ENCODE results near the gene NDUFAF2. TPM values are rescaled to one million over a fixed set of nuclear protein-coding genes. Genes with fewer than 3 reads are reported as not detected.

NDUFAF2 gene
- total RNA-seq, 1 experiment from 2014 or later, result 60.8 TPM

- Histone ChIP-seq H3K4me3 (ENCODE audit: low read depth, low read length) (no peak overlapping the region), H3K27me3 (replicated peaks; ENCODE audit: control insufficient read depth, insufficient read depth, low read length) (no peaks in the 10 kb centered on the region), H3K9me3 (no peaks in the 10 kb centered on the region), H3K36me3 (ENCODE audit: control insufficient read depth, insufficient read depth, low read length) (no peaks in the 10 kb centered on the region), H3K4me1 (no peaks in the 10 kb centered on the region)
- H3K27ac Mint-ChIP-seq (ENCODE audit: unreplicated experiment), result no peak overlapping the region
- ChIA-PET CTCF (no interaction called here), POLR2A (no interaction called here)
- no peaks in the 10 kb centered on the region for H3K36me3 Mint-ChIP-seq (ENCODE audit: insufficient read depth, unreplicated experiment)
- TF ChIP-seq CTCF (IDR thresholded peaks at IDR 0.05; ENCODE audit: insufficient read depth in 1 of 2, low read depth in 1 of 2, low read length in 1 of 2, severe bottlenecking in 1 of 2, unreplicated experiment in 1 of 2), result no peak
- intact Hi-C loops (cut with micrococcal nuclease; ENCODE audit: unreplicated experiment), result no loop called here
- no peak for DNase-seq
- H3K4me1 Mint-ChIP-seq (ENCODE audit: low read depth, unreplicated experiment), result no peaks in the 10 kb centered on the region
- H3K9me3 Mint-ChIP-seq (ENCODE audit: unreplicated experiment), result no peaks in the 10 kb centered on the region
- no peaks in the 10 kb centered on the region for H3K27me3 Mint-ChIP-seq (ENCODE audit: insufficient read depth, unreplicated experiment)
- no TSS peak for BruUV-seq (replicated peaks)
- no peak overlapping the region for H3K4me3 Mint-ChIP-seq (ENCODE audit: unreplicated experiment)
Observed at GRCh38 chr5:61019642-61020041, 74.6 kb downstream of the NDUFAF2 start.

- BruUV-seq (replicated peaks), result no TSS peak
- DNase-seq, result no peak
- Histone ChIP-seq H3K4me1 (no peaks in the 10 kb centered on the region), H3K36me3 (ENCODE audit: control insufficient read depth, insufficient read depth, low read length) (no peaks in the 10 kb centered on the region), H3K27me3 (replicated peaks; ENCODE audit: control insufficient read depth, insufficient read depth, low read length) (no peaks in the 10 kb centered on the region), H3K9me3 (no peaks in the 10 kb centered on the region), H3K4me3 (ENCODE audit: low read depth, low read length) (no peak overlapping the region)
- intact Hi-C loops (cut with micrococcal nuclease; ENCODE audit: unreplicated experiment), result no loop called here
- no peak overlapping the region for H3K4me3 Mint-ChIP-seq (ENCODE audit: unreplicated experiment)
- H3K27ac Mint-ChIP-seq (ENCODE audit: unreplicated experiment), result no peak overlapping the region
- H3K27me3 Mint-ChIP-seq (ENCODE audit: insufficient read depth, unreplicated experiment), result no peaks in the 10 kb centered on the region
- H3K9me3 Mint-ChIP-seq (ENCODE audit: unreplicated experiment), result no peaks in the 10 kb centered on the region
- ChIA-PET POLR2A (no interaction called here), CTCF (no interaction called here)
- H3K4me1 Mint-ChIP-seq (ENCODE audit: low read depth, unreplicated experiment), result no peaks in the 10 kb centered on the region
- TF ChIP-seq CTCF (IDR thresholded peaks at IDR 0.05; ENCODE audit: insufficient read depth in 1 of 2, low read depth in 1 of 2, low read length in 1 of 2, severe bottlenecking in 1 of 2, unreplicated experiment in 1 of 2), result no peak
- H3K36me3 Mint-ChIP-seq (ENCODE audit: insufficient read depth, unreplicated experiment), result no peaks in the 10 kb centered on the region
Observed at GRCh38 chr5:61020415-61020814, 75.4 kb downstream of the NDUFAF2 start.

- no TSS peak for BruUV-seq (replicated peaks)
Observed at GRCh38 chr5:61023131-61023530, 78.1 kb downstream of the NDUFAF2 start.

More at GRCh38 chr5:61023131-61023530, 78.1 kb downstream of the NDUFAF2 start:
- Histone ChIP-seq H3K27me3 (replicated peaks; ENCODE audit: control insufficient read depth, insufficient read depth, low read length) (no peaks in the 10 kb centered on the region), H3K36me3 (ENCODE audit: control insufficient read depth, insufficient read depth, low read length) (no peaks in the 10 kb centered on the region), H3K4me1 (no peaks in the 10 kb centered on the region), H3K4me3 (ENCODE audit: low read depth, low read length) (no peak overlapping the region), H3K9me3 (no peaks in the 10 kb centered on the region)
- Mint-ChIP-seq H3K27ac (ENCODE audit: unreplicated experiment) (no peak overlapping the region), H3K4me3 (ENCODE audit: unreplicated experiment) (no peak overlapping the region), H3K4me1 (ENCODE audit: low read depth, unreplicated experiment) (no peaks in the 10 kb centered on the region), H3K36me3 (ENCODE audit: insufficient read depth, unreplicated experiment) (no peaks in the 10 kb centered on the region), H3K27me3 (ENCODE audit: insufficient read depth, unreplicated experiment) (no peaks in the 10 kb centered on the region), H3K9me3 (ENCODE audit: unreplicated experiment) (no peaks in the 10 kb centered on the region)
- DNase-seq, result no peak
- intact Hi-C loops (cut with micrococcal nuclease; ENCODE audit: unreplicated experiment), result no loop called here
- POLR2A ChIA-PET, result no interaction called here
- TF ChIP-seq CTCF (IDR thresholded peaks at IDR 0.05; ENCODE audit: insufficient read depth in 1 of 2, low read depth in 1 of 2, low read length in 1 of 2, severe bottlenecking in 1 of 2, unreplicated experiment in 1 of 2), result no peak
- CTCF ChIA-PET, result interaction anchor here (0.6 kb wide), 1 partner anchor 33 kb away, joined by 3 read pairs; no protein-coding TSS in a partner anchor

All from Caco-2 (cell line).